HG03354 (cell line): ENCODE measurements around the gene DNMT3L.
"Not testable (repeated sequence)": the region's sequence is repeated elsewhere in the genome, so short reads cannot be mapped to it uniquely, and the experiment has no call there.

Source experiments
- ATAC-seq: cut with Tn5 transposase; IDR thresholded peaks from one replicate; pipeline ENCODE4 v1.9.1; 2021; ENCODE audit warnings: mild to moderate bottlenecking; ENCODE audit not compliant: unreplicated experiment, poor library complexity, severe bottlenecking

The DNMT3L gene

GRCh38 chr21:44206187-44206586 is 55.5 kb downstream of the DNMT3L start:
- not testable (repeated sequence) for ATAC-seq

- not testable (repeated sequence) for ATAC-seq
Measured at GRCh38 chr21:44202590-44203299, 59.0 kb downstream of the DNMT3L start.

GRCh38 chr21:44199997-44200396 is 61.7 kb downstream of the DNMT3L start:
- not testable (repeated sequence) for ATAC-seq

GRCh38 chr21:44199448-44199847 is 62.2 kb downstream of the DNMT3L start:
- no peak for ATAC-seq

- not testable (repeated sequence) for ATAC-seq
Measured at GRCh38 chr21:44197156-44197516, 64.6 kb downstream of the DNMT3L start.
